HG02938 (cell line): ENCODE data around the gene MIA.
"Not testable (repeated sequence)": the region's sequence is repeated elsewhere in the genome, so short reads cannot be mapped to it uniquely, and the experiment has no call there.

Experiments used
- ATAC-seq: cut with Tn5 transposase; IDR thresholded peaks from one replicate; pipeline ENCODE4 v1.9.1; 2021; ENCODE audit warnings: mild to moderate bottlenecking, moderate library complexity; ENCODE audit not compliant: unreplicated experiment

The MIA gene

DNA sequence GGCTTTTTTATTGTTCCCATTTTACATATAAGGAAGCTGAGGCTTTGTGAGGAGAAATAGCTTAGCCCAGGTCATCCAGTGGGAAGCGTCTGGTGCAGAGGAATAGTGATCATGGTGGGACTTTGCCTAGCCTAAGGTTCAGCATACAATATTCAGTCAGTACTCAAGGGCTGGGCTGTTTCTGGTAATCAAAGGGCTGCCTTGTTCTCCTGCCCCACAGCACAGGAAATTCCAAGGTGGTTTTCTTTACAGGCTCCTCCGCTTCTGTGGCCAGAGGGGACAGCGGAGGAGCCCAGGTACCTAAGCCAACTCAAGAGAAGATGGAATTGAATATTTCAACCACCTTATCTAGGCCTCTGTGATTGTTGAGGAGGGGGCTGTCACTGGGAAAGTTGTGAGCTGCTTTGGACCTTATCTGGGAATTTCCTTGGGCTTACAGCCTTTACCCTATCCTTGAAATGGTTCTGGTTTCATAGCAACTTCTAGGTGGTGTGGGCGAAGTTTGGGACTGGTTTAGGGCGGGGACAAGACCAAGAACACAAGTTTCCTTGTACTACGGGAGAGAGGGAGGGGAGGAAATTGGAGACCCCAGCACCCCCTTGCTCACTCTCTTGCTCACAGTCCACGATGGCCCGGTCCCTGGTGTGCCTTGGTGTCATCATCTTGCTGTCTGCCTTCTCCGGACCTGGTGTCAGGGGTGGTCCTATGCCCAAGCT lies at the start of gene MIA:
Gene MIA, plus strand, starts transcription at position 606 of the 716 bp plus-strand sequence. Its CDS starts 22 bp downstream, at position 628.
- no peak for ATAC-seq

DNA sequence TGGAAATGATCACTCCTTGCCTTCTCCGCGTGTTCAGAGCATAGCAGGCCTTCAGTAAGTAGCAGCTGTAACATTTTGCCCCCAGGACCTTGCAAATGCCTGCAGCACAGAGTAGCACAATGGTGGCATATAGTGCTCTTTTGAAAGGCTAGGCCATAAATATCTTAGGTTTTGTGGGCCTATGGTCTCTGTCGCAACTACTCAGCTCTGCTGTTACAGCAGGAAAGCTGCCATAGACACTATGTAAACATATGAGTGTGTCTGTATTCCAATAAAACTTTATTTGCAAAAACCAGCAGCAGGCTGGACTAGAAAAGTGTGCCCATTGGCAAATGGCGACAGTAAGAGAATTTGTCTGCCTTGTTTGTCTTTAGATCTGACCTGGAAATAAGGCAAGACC lies 49.0 kb upstream of the MIA start:
- ATAC-seq = no peak

- not testable (repeated sequence) for ATAC-seq
Observed at GRCh38 chr19:40730065-40730464, 45.3 kb upstream of the MIA start.

- ATAC-seq = not testable (repeated sequence)
Observed at GRCh38 chr19:40732304-40732703, 43.0 kb upstream of the MIA start.

GRCh38 chr19:40733149-40733548 lies 42.2 kb upstream of the MIA start:
- ATAC-seq = no peak

GRCh38 chr19:40735013-40735771 lies 40.1 kb upstream of the MIA start:
- ATAC-seq = no peak

DNA sequence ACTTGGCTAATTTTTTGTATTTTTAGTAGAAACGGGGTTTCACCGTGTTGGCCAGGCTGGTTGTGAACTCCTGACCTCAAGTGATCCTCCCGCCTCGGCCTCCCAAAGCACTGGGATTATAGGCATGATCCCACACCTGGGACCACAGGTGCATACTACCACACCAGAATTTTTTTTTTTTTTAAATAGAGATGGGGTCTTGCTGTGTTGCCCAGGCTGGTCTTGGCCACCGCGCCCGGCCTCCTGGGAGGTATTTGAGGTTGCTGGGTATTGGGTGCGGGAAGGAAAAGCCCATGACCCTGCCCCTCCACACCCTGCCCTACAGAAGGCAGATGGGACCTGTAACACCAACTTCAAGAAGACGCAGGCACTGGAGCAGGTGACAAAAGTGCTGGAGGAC lies 38.7 kb upstream of the MIA start:
- ATAC-seq = no peak

DNA sequence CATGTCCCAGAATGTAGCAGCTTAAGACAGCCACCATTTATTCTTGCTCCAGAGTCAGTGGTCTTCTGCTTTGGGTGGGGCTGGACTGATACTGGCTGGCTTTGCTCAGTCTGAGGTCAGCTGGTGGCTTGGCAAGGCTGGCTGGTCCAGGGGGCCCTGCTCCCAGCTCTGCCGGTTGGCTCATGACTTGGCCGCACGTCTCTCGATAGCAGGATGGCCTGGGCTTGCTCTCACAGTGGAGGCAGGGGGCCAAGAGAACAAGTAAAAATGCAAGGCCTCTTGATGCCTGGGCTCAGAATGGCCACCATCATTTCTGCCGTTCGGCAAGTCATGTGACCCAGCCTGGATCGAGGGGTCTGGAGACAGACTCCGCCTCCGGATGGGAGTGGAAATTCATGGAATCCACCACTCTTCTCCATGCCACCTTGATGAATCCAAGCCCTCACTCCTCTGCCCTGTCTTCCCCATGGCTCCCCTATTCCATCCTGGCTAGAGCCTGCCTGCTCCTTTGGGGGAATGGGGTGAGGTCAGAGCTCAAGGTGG lies 38.1 kb upstream of the MIA start:
- ATAC-seq = no peak

GRCh38 chr19:40739030-40739839 lies 36.1 kb upstream of the MIA start:
- ATAC-seq = no peak

DNA sequence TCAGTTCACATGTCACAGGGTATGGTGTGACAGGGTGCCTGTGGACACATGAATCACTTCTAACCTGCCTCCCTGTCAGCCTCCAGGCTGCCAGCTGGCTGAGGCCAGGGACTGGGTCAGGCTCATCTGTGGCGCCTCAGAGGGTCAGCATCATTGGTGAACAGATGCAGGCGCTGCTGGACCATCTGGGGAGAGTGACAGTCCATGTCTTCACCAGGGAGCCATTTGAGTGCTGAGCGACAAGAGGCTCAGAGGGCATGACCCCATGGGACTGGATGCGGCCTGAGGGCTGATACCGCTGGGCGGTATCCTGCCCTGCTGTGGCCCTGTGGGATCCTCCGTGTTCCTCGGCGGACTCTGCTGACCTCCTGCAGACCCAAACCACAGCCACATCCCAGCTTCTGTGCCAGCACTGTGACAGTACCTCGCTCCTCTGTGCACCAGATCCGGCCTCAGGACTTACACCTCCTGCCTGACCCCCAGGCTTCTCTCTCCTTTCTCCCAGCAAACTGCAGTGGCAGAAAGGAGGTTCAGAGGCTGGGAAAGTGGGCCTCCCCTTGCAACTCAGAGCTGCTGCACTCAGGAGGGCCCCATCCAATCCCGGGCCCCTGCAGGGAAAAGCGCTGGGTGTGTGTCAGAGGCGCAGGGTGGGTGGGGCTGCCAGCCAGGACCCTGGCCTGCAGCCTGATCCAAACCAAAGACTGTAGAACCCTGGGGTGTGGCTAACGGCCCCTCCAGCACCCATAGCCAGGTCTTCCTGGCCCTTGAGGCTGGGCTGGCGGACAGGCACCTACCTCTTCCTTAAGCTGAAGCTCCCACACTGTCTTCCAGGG lies 35.2 kb upstream of the MIA start:
- no peak for ATAC-seq

- ATAC-seq = no peak
Observed at GRCh38 chr19:40740747-40741146, 34.6 kb upstream of the MIA start.

GRCh38 chr19:40741527-40742390 lies 33.6 kb upstream of the MIA start:
- no peak for ATAC-seq

GRCh38 chr19:40742477-40742876 lies 32.8 kb upstream of the MIA start:
- ATAC-seq = no peak

- no peak for ATAC-seq
Observed at GRCh38 chr19:40742886-40743285, 32.4 kb upstream of the MIA start.

GRCh38 chr19:40743926-40744325 lies 31.4 kb upstream of the MIA start:
- no peak for ATAC-seq

- no peak for ATAC-seq
Observed at GRCh38 chr19:40744554-40745401, 30.5 kb upstream of the MIA start.

- ATAC-seq = no peak
Observed at GRCh38 chr19:40745402-40745780, 29.9 kb upstream of the MIA start.

DNA sequence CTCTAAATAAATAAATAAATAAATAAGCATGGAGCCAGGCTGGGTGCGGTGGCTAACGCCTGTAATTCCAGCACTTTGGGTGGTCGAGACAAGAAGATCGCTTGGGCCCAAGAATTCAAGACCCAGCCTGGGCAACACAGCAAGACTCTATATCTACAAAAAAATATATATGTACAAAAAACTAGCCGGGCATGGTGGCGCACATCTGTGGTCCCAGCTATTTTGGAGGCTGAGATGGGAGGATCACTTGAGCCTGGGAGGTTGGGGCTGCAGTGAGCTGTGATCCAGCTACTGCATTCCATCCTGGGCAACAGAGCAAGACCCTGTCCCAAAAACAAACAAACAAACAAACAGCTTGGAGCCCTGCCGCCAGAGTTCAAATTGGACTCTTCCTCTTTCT lies 27.8 kb upstream of the MIA start:
- no peak for ATAC-seq
